ENCODE data around the gene SCEL.
"Not testable (repeated sequence)": the region's sequence is repeated elsewhere in the genome, so short reads cannot be mapped to it uniquely, and the experiment has no call there.

SCEL gene

DNA sequence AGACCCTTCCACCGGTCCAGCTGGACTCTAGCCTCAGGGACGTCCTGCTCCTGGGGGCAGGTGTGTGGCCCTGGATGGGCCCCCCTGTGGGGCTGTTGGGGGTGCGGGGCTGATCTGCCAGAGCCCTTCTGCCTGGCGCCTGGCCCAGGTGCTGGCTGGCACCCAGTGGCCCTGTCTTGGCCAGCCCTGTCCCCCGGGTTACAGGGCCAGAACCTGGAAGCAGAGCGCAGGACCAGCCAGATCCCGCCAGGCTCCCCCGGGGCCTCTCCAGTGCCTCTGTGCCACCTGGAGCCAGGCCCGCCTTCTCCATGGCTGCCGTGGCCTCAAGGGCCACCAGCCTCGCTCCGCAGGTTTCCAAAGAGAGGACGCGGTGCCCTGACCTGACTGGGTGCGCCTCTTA, 127.3 kb downstream of the SCEL start:
- not testable (repeated sequence) for DNase-seq (ENCODE audit: low spot score)

- DNase-seq (ENCODE audit: low spot score): no peak
Observed at GRCh38 chr13:77674852-77675251, 139.3 kb downstream of the SCEL start.

- no peak for DNase-seq (ENCODE audit: low spot score)
Observed at GRCh38 chr13:77678691-77679235, 143.3 kb downstream of the SCEL start.

GRCh38 chr13:77687799-77688198, 152.3 kb downstream of the SCEL start:
- DNase-seq (ENCODE audit: low spot score): no peak

DNA sequence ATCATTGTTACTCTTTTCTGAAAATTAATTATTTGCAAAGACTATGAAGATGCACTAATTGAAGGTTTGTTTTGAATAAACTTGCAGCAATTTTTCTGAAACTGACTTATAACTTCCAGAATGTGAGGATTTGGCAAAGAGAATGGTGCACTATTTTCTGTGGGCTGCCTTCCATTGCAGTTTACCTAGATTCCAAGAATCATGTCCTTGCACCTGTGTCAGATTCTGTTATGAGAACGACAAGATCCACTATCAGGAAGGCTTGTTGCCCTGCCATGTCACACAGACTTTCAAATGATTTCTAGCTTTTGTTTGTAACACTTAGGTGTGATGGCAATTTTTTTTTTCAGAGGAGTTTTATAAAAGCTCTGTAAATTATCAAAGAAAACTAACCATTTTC, 156.4 kb downstream of the SCEL start:
- DNase-seq (ENCODE audit: low spot score): no peak

DNA sequence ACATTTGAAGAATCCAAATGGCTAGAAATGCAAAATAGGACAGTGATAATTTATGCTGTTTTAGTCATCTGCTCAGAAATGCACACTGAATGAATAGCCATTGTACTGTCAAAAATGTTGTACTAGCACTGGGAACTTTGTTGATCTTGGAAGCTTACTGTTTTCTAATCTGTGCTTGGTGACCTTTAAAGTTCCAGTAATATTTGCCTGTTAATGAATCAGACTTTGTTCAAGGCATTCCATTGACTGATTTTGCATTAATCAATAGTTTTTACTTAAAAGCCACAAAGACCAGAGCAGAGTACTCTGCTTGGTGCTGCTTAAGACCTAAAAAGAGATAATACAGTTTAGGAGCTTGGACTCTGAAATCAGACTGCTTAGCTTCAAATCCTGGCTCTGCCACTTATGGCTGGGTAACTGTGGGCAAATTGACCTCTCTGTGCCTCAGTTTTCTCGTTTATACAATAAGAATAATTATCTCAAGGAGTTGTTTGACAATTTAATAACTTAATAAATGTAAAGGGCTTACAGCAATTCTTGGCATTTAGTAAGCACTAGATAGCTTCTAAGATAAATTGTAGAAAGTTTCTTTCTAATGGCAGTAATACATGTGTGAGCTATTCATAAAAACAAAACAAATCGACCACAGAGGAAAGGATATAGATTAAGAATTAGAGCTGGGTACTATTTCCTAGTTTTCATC, 157.4 kb downstream of the SCEL start:
- no peak for DNase-seq (ENCODE audit: low spot score)

GRCh38 chr13:77693449-77693940, 158.0 kb downstream of the SCEL start:
- DNase-seq (ENCODE audit: low spot score): no peak

Data from AG08395 (cell line).